Medulla oblongata (tissue), 1 donor: ENCODE results near the gene SEMG2.

Experiments
- DNase-seq: peaks from one replicate; pipeline ENCODE4 v3.0.0-alpha.2; 2015; ENCODE audit errors: extremely low spot score

The SEMG2 gene

DNA sequence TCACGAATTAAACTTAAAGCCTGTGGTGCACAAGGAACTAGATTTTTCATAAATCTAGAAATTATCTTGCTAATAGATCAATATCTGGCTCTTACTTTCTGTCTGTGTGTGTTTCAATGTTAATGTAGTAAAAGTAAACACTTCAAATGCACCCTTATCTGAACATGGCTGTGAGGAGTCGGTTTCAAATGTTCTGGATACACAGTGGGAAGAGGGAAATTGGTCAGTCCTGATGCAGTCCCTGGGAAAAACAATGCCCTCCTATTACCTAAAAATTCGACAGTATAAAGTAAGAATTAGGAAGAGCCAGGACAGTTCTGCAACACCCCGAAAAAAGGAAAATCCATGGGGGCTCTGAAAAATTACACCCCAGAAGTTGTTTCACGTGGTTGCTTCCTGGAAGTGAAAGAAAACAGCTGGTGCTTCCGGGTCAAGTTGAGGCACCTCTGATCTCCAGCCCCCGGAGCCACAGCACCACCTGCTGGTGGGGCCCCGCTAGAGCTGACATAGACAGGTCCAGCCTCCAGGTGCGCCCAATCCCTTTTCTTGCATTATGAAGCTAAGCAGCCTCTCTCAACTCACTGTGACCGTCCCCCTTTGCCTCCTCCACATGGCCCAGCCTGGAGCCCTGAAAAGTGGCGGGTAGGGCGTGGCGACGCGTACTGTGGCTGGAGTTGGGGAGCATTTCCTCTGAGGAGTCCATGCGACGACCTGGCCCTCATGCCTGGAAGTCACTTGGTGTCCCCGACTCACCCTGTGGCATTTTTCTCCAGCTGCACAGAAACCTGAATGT lies 8.3 kb downstream of the SEMG2 start:
- DNase-seq, result no peak

DNA sequence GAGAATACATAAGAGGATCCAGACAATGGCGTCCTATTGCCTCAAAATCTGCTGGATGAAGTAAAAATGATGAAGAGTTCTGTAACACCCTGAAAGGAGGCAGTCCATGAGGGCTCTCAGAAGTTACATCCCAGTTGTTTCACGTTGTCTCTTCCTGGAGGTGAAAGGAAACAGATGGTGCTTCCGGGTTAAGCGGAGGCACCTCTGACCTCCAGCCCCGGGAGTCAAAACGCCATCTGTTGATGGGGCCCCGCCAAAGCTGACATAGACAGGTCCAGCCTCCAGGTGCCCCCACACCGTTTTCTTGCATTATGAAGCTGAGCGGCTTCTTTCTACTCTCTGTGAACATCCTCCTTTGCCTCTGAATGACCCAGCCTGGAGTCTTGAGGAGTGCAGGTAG lies 9.5 kb downstream of the SEMG2 start:
- DNase-seq, result no peak

DNA sequence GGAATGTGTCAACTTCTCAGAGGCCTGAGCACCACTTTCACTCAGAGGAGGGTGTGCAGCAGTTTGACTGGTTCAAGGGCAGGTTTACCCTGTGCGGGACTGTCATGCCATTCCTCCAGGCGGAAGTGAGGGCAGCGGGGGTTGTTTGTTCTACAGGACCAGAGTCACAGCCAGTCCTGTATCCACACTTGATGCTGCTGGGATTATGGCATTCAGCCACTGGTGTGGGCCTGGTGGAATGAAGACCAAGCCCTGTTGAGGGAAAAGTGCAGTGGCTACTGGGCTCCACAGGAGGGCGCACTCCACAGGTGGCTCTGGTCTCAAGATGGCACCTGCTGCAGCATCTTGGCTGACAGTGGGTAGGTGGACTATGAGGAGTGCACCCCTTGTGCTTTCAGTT lies 14.8 kb downstream of the SEMG2 start:
- DNase-seq, result no peak

- DNase-seq, result no peak
Measured at GRCh38 chr20:45238139-45238538, 17.0 kb downstream of the SEMG2 start.

- no peak for DNase-seq
Measured at GRCh38 chr20:45246109-45246508, 24.9 kb downstream of the SEMG2 start.

- DNase-seq, result no peak
Measured at GRCh38 chr20:45247865-45248264, 26.7 kb downstream of the SEMG2 start.

DNA sequence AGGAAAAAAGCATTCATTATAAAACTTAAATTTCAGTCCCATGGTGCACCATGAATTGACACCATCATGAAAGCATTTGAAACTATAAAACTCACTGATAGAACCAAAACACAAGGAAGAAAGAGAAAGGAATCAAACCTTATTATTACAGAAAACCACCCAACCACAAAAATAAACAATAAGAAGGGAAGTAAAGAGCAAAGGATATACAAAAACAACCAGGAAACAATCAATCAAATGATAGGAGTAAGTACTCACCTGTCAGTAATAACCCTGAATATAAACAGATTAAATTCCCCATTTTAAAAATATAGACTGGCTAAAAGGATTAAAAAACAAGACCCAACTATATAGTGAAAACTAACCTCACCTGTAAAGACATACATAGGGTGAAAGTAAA lies 27.4 kb downstream of the SEMG2 start:
- no peak for DNase-seq

- no peak for DNase-seq
Measured at GRCh38 chr20:45251884-45252560, 30.8 kb downstream of the SEMG2 start.

- no peak for DNase-seq
Measured at GRCh38 chr20:45253261-45253660, 32.1 kb downstream of the SEMG2 start.

DNA sequence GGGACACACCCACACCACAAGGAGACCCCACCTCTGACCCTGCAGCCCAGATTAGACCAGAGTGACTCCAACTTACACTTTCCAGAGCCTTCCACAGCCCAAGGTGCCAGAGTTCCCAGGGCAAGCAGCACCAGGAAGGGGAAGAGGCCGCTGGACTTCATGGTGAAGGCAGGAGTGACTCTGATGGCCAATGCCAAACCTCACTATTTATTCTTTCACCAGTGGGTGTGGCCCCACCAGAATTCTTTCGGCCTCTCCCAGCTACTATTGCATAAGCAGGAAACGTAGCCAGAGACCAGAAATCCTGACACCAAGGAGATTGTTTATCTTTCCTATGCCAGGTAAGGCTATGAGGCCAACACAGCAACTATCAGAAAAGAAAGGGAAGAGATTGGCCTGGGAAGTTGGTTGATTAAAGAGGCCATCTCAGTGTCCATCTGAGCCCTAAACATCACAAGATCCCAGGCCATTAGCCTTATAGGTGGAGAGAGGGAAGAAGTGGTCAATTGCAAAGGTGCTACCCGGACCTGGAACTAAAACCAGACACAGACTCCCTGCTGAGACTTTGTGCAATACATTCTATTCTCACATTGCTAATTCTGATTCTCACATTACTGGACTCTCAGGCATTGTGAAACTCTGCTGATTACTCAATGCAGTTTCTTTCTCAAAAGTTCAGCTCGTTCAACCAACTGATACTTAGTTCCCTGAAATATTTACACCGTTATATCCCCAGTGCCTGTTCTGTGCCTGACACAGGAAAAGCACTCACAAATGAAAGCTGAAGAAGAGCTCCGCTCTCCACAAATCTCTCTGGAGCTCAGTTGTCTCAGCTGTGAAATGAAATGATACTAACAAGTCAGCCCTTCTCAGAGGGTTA lies 33.5 kb downstream of the SEMG2 start, which contains the start of gene SLPI:
SLPI (minus strand) TSS at position 182 of the 880 bp plus-strand sequence; CDS start at position 161, 21 bp downstream.
- DNase-seq, result peak; percentile 43

DNA sequence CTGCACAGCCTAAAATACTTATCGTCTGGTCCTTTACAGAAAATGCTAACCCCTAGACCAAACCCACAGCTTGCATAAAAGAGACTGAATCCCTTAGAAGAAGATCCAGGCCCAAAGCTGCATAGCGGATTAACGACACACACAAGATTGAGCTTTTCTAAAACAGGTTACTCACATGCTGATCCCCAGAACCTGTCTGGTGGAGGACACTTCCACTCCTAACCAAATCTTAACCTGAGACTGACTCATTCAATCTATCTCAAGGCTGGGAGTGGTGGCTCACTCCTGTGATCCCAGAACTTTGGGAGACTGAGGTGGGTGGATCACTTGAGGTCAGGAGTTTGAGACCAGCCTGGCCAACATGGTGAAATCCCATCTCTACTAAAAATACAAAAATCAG lies 36.0 kb downstream of the SEMG2 start:
- no peak for DNase-seq

GRCh38 chr20:45257711-45258110 lies 36.5 kb downstream of the SEMG2 start:
- no peak for DNase-seq

DNA sequence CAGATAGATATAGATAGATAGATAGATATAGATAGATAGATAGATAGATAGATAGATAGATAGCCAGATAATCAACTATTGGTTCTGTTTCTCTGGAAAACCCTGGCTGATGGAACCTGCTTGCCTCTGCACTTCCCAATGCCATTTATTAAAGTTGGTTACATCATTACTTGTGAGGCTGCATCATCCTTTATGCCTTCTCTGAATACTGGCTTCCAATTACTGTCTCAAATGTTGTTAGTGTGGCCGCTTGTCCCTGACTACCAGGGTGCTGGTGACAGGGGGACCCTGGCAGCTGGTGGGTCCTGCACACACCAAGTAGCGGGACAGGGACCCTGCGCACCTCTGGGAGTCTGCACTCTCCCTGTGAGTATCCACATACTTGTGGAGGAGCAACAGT lies 37.1 kb downstream of the SEMG2 start:
- DNase-seq, result no peak

- DNase-seq, result no peak
Measured at GRCh38 chr20:45258664-45259063, 37.5 kb downstream of the SEMG2 start.

DNA sequence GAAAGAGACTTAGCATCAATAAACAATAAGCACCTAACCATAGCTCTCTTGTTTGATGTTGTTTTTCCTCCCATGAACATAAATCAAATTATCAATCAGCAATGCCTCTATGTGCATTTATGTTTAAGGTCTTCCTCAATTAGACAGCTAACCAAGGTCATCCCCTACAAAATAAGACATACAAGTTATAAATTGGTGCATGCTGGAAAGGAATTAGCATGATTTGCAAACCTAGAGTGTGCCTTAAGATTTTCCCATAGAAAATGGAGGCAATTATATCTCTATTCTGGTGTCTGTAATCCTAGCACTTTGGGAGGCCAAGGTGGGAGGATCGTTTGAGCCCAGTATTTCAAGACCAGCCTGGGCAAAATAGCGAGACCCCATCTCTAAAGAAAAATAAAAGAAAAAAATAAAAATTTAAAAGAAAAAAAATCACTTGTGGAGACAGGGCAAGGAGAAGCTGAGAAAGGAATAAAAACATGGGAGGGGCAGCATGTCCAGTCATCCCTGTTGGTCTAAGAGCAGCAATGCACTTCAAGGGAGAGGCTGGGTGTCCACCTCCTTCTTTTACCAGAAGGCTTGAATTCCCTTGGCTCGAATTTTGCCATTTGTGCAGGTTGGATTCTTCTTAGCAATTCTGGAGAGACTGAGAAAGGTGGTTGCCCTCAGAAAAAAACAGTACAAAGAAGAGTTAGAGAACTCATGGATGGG lies 42.5 kb downstream of the SEMG2 start:
- no peak for DNase-seq

DNA sequence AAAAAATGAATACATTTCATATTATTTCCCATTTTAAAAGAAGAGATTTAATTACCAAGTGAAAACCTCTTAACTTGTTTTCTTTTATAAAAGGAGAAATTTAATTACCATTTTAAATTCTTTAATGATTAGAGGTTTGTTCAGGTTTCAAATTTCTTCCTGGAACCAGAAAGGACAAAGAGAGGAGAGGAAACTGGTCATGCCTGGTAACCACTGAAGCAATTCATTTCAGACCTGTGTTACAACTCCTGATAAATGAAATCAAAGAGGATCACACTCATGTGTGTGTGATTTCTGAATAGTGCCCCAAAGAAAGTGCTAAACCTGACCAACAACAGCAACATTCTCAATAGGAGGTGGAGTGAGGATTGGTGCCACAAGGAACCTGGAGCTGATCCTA lies 45.8 kb downstream of the SEMG2 start:
- no peak for DNase-seq

DNA sequence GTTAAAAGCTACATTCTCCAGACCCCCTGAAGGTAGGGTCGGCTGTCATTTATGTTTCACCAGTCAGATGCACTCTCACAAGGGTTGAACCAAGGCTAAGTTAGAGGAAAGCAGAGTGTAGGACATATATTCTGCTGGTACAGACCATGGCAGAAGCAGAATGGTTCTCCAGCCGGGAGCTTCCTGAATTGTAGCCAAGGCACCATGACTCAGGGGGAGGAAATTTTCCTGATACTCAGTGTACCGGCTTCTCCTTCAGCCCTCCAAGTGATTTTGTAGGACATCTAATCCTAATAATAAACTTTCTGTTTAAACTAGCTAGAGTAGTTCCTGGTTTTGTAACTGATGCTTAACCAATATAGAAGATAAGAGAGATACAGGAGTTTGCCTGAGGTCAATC lies 47.4 kb downstream of the SEMG2 start:
- DNase-seq, result no peak

GRCh38 chr20:45269056-45269455 lies 47.9 kb downstream of the SEMG2 start:
- no peak for DNase-seq

- no peak for DNase-seq
Measured at GRCh38 chr20:45269754-45270270, 48.6 kb downstream of the SEMG2 start.
